ENCODE measurements around the gene RPS3.

- TF ChIP-seq CTCF (IDR thresholded peaks at IDR 0.05): no peak
- TF ChIP-seq POLR2A (IDR thresholded peaks at IDR 0.05): no peak
Measured at GRCh38 chr11:75420224-75421034, 21.1 kb downstream of the RPS3 start.

Data from right lobe of liver (tissue), 4 donors.